C4-2B (cell line): ENCODE results near the gene CTBS.

Experiments used
- H3K27ac ChIP-seq: fragments of 450-650 bp; 2 replicates; pipeline ENCODE4 v1.5.1; 2017
- ZFX ChIP-seq: fragments of 450-650 bp; IDR thresholded peaks from 2 replicates; pipeline ENCODE4 v1.6.1; 2017
- TF ChIP-seq, protein P1 (sequence below): fragments of 450-650 bp; conservative IDR thresholded peaks from 2 replicates; pipeline ENCODE4 v1.5.1; 2017; ENCODE audit warnings: mild to moderate bottlenecking

Gene CTBS

DNA sequence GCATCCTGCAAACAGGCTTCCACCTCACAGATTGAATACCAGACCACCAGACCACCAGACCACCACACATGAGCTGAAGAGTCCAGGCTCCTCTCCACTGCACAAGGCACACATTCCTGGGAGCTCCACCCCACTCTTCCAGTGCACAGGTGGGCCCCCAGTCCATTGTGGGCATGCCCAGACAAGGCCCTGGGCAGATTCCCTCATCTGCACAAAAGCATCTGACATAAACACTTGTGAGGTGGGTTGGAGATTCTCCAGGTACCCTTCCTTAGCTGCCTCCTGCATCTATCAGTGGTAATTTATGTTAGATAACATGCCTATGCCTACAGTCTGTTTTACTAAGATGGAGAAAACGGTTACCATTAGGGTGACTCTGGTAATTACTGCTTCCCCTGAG, 11.6 kb upstream of the CTBS start:
- TF ChIP-seq, protein P1, sequence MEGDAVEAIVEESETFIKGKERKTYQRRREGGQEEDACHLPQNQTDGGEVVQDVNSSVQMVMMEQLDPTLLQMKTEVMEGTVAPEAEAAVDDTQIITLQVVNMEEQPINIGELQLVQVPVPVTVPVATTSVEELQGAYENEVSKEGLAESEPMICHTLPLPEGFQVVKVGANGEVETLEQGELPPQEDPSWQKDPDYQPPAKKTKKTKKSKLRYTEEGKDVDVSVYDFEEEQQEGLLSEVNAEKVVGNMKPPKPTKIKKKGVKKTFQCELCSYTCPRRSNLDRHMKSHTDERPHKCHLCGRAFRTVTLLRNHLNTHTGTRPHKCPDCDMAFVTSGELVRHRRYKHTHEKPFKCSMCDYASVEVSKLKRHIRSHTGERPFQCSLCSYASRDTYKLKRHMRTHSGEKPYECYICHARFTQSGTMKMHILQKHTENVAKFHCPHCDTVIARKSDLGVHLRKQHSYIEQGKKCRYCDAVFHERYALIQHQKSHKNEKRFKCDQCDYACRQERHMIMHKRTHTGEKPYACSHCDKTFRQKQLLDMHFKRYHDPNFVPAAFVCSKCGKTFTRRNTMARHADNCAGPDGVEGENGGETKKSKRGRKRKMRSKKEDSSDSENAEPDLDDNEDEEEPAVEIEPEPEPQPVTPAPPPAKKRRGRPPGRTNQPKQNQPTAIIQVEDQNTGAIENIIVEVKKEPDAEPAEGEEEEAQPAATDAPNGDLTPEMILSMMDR, result no peak
- TF ChIP-seq ZFX, result no peak

DNA sequence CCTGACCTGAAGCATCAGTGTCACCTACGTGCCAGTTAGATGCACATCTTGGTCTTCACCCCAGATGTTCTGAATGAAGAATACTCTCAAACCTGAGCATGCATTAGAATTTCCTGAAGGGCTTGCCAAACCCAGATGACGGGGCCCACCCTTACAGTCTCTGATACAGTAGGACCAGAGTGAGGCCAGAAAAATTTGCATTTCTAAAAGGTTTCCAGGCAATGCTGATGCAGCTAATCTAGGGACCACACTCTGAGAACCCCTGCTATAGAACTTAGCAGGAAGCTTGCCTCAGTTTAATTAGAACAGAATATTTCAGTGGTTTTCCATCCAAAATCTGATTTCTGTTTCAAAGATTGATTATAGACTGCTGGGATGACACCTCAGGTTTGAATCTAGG, 9.9 kb upstream of the CTBS start:
- TF ChIP-seq, protein P1, result no peak
- TF ChIP-seq ZFX, result no peak
- no peak overlapping the region for H3K27ac ChIP-seq

More for the DNA sequence above, 11.6 kb upstream of the CTBS start:
- H3K27ac ChIP-seq, result no peak overlapping the region

DNA sequence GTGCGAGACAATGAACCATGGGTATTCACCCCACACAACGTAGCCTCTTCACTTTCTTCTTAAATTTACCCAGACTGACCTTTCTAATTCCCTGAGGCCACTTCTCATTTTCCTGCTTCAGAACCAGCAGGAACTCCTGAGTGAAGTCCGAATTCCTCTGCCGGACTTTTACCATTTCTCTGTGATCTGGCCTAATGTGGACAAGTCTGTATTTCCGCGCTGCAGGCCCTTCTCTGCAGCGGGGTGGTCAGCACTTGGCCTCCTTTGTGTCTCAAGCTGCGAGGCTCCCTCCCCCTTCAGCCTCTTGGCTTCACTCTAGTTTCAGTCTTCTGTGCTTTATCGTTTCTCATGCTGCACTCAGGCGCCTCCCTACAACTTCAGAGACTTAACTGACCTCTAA, 9.4 kb upstream of the CTBS start:
- H3K27ac ChIP-seq, result no peak overlapping the region

DNA sequence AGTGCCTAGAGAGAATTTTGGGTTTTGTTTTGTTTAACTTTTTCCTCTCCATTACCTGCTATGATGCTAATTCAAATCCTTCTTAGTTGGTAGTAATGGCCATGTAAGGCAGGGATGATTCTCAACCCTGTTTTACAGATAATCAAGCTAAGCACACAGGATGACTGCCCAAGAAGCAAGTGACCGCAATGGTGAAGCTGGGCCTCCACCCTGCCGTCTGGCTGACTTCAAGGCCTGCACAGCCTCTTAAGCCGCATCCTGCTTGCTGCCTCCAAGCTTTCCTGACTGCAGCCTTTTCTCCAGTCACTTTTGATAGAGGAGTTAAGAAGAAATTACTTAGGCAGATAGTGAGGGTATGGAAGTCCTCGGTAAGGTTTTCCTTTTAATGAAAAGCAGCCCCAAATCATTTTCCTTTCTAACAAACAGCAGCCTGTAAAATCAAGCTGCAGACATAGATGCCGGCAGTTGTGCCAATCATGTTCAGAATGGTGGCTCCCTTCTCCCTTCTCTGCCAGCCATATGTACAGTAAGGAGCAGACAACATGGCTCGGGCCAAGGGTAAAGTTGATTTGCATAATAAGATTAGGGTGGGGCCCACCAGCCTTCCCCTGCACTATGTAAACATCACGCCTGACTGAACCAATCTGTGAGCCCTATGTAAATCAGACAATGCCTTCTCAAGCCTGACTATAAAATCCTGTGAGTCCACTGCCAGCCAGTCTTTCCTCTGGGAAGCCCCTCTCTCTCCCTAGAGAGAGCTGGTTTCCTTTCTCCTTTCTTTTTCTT, 8.8 kb upstream of the CTBS start:
- no peak for TF ChIP-seq ZFX
- TF ChIP-seq, protein P1, result no peak
- H3K27ac ChIP-seq, result no peak overlapping the region

More for the DNA sequence above, 9.4 kb upstream of the CTBS start:
- TF ChIP-seq ZFX, result no peak
- TF ChIP-seq, protein P1, result no peak

DNA sequence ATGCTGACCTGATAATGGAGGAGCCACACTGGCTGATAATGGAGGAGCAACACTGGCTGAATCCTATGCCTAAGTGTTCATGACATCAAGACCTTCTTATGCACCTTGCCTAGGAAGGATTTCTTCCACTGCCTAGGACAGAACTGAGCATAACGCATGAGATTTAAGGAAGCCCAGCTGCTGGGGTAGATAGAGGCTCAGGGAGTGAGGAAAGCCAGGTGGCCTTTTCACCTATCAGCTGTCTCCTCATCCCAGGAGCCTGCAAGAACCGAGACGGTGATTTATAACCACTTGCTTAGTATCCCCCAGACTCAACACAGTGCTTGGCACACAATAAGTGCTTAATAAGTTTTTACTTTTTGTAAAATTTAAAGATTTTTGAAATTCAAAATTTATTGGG, 7.4 kb upstream of the CTBS start:
- no peak overlapping the region for H3K27ac ChIP-seq
- TF ChIP-seq ZFX, result no peak
- TF ChIP-seq, protein P1, result no peak

DNA sequence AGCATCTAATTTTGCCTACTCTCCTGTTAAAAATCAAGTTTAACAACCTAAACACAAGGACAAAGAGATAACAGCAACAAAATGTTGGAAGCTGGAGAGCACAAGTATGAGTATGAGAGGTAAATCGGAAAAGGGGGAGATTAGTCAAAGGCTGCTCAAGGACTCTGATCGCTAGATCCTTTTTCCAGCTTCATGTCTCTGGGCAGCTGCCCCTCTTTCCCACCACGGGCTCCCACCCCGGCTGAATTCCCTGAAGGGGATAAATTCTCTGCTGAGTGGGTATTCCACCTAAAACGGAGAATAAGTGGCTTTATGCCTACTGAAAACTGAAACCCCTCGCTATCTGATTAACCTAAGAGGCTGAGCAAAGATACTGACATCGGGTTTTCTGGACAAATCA, 696 bp upstream of the CTBS start:
- TF ChIP-seq, protein P1, result no peak
- no peak for TF ChIP-seq ZFX
- peak overlapping the region; percentile 99 for H3K27ac ChIP-seq

DNA sequence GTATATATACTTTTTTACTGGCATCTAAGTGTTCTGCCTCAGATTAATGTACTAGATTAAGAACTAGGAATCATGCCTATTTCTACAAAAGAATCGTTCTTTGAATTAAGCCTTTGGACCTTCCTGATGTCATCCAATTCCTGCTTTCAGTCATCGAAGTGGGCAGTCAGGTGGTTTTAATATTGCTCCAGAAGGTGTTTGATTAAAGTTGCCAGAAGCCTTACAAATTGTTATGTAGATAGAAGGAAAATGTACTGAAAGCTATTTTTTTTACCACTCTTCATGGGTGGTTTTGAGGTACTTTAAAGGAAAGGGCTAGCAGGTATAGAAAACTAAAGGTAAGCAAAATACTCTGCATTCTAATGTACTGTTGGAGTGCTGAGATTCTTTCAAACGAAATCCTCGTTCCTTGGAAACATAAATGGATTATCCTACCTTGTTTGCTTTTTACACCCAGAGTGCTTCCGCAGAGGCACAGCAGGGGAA, 716 bp downstream of the CTBS start:
- TF ChIP-seq, protein P1, result no peak
- TF ChIP-seq ZFX, result no peak
- peak overlapping the region; percentile 99 for H3K27ac ChIP-seq
